Measurements from ENCODE around the gene TNIP1. TPM values are rescaled to one million over a fixed set of nuclear protein-coding genes. Genes with fewer than 3 reads are reported as not detected.

Gene TNIP1
- total RNA-seq, 1 donor from 2014 or later: 37.1 TPM

GRCh38 chr5:151042453-151043093 is 38.3 kb downstream of the TNIP1 start:
- no peak overlapping the region for H3K27ac Mint-ChIP-seq (ENCODE audit: unreplicated experiment)
- H3K36me3 Mint-ChIP-seq (ENCODE audit: low read depth): peaks cover 8% of the 10 kb centered on the region
- no peaks in the 10 kb centered on the region for H3K4me1 Mint-ChIP-seq
- no peaks in the 10 kb centered on the region for H3K27me3 Mint-ChIP-seq (ENCODE audit: low read depth)
- TF ChIP-seq CTCF (conservative IDR thresholded peaks at IDR 0.05): no peak
- no peak overlapping the region for H3K4me3 Mint-ChIP-seq
- no peaks in the 10 kb centered on the region for H3K9me3 Mint-ChIP-seq
- no peak for DNase-seq (ENCODE audit: low read depth, low spot score)

- H3K4me3 Mint-ChIP-seq: no peak overlapping the region
- no peak for DNase-seq (ENCODE audit: low read depth, low spot score)
- peaks cover 8% of the 10 kb centered on the region for H3K36me3 Mint-ChIP-seq (ENCODE audit: low read depth)
- no peak overlapping the region for H3K27ac Mint-ChIP-seq (ENCODE audit: unreplicated experiment)
- H3K27me3 Mint-ChIP-seq (ENCODE audit: low read depth): no peaks in the 10 kb centered on the region
- no peaks in the 10 kb centered on the region for H3K4me1 Mint-ChIP-seq
- no peak for TF ChIP-seq CTCF (conservative IDR thresholded peaks at IDR 0.05)
- H3K9me3 Mint-ChIP-seq: no peaks in the 10 kb centered on the region
Observed at GRCh38 chr5:151041577-151042268, 39.1 kb downstream of the TNIP1 start.

GRCh38 chr5:151040211-151040747 is 40.6 kb downstream of the TNIP1 start:
- TF ChIP-seq CTCF (conservative IDR thresholded peaks at IDR 0.05): no peak
- H3K27ac Mint-ChIP-seq (ENCODE audit: unreplicated experiment): no peak overlapping the region
- H3K4me3 Mint-ChIP-seq: no peak overlapping the region
- H3K36me3 Mint-ChIP-seq (ENCODE audit: low read depth): peaks cover 3% of the 10 kb centered on the region
- H3K4me1 Mint-ChIP-seq: no peaks in the 10 kb centered on the region
- H3K9me3 Mint-ChIP-seq: no peaks in the 10 kb centered on the region
- DNase-seq (ENCODE audit: low read depth, low spot score): no peak
- no peaks in the 10 kb centered on the region for H3K27me3 Mint-ChIP-seq (ENCODE audit: low read depth)

GRCh38 chr5:151039665-151040064 is 41.2 kb downstream of the TNIP1 start:
- Mint-ChIP-seq H3K36me3 (ENCODE audit: low read depth) (peaks cover 5% of the 10 kb centered on the region), H3K9me3 (no peaks in the 10 kb centered on the region), H3K27me3 (ENCODE audit: low read depth) (no peaks in the 10 kb centered on the region), H3K4me3 (no peak overlapping the region), H3K4me1 (no peaks in the 10 kb centered on the region), H3K27ac (ENCODE audit: unreplicated experiment) (no peak overlapping the region)
- no peak for TF ChIP-seq CTCF (conservative IDR thresholded peaks at IDR 0.05)
- DNase-seq (ENCODE audit: low read depth, low spot score): no peak

- peaks cover 10% of the 10 kb centered on the region for H3K36me3 Mint-ChIP-seq (ENCODE audit: low read depth)
- TF ChIP-seq CTCF (conservative IDR thresholded peaks at IDR 0.05): no peak
- H3K27me3 Mint-ChIP-seq (ENCODE audit: low read depth): no peaks in the 10 kb centered on the region
- H3K27ac Mint-ChIP-seq (ENCODE audit: unreplicated experiment): no peak overlapping the region
- H3K4me1 Mint-ChIP-seq: no peaks in the 10 kb centered on the region
- H3K4me3 Mint-ChIP-seq: no peak overlapping the region
- H3K9me3 Mint-ChIP-seq: no peaks in the 10 kb centered on the region
- no peak for DNase-seq (ENCODE audit: low read depth, low spot score)
Observed at GRCh38 chr5:151038801-151039238, 42.0 kb downstream of the TNIP1 start.

All from neural crest cell (in vitro differentiated cells).